ENCODE data around the gene EPS15. TPM values are rescaled to one million over a fixed set of nuclear protein-coding genes. Genes with fewer than 3 reads are reported as not detected.

The EPS15 gene
- total and polyA plus RNA-seq, 2 donors (not counting 1 experiment from before 2014, with no cell fraction given), result 40.3 to 151 TPM

GRCh38 chr1:51380936-51381335 is 138.1 kb downstream of the EPS15 start:
- H3K79me2 ChIP-seq (ENCODE audit: control insufficient read depth, insufficient read depth, low read length), result peaks cover 8% of the 10 kb centered on the region
- no peak overlapping the region for H3K4me3 Mint-ChIP-seq
- no peaks in the 10 kb centered on the region for H3K4me1 ChIP-seq (ENCODE audit: control insufficient read depth in 2 of 2, insufficient read depth in 2 of 2, low read length in 2 of 2)
- H3K9me3 Mint-ChIP-seq (ENCODE audit: insufficient read depth), result no peaks in the 10 kb centered on the region
- intact Hi-C loops (cut with micrococcal nuclease), result no loop called here
- no peak overlapping the region for H3K27ac Mint-ChIP-seq
- CTCF ChIA-PET, result no interaction called here
- no CpG with 5 or more reads among the region's 1 CpG for WGBS (ENCODE audit: insufficient coverage)
- no peak for ATAC-seq (ENCODE audit: low read depth)
- no peak overlapping the region for H3K9ac ChIP-seq (ENCODE audit: low read length)
- no peaks in the 10 kb centered on the region for H3K4me1 Mint-ChIP-seq
- no peak overlapping the region for H3K27ac ChIP-seq (ENCODE audit: low read length in 2 of 2)
- H2AFZ ChIP-seq (ENCODE audit: insufficient read depth, low read depth, low read length, poor library complexity, severe bottlenecking), result no peak overlapping the region
- no peak overlapping the region for H3K4me3 ChIP-seq (ENCODE audit: control extremely low read depth in 1 of 5, extremely low read depth in 1 of 5, insufficient read depth in 1 of 5, low read depth in 2 of 5, low read length in 4 of 5)
- H3K36me3 ChIP-seq (replicated peaks in 1 of 2; ENCODE audit: control extremely low read depth in 1 of 2, control insufficient read depth in 1 of 2, extremely low read depth in 1 of 2, insufficient read depth in 2 of 2, low read length in 1 of 2), result peaks cover 13 to 63% of the 10 kb centered on the region in 2 experiments
- no peak for DNase-seq
- TF ChIP-seq EZH2 (IDR thresholded peaks at IDR 0.05; ENCODE audit: borderline replicate concordance, insufficient read depth, low read depth, low read length, poor library complexity, severe bottlenecking) (no peak), CTCF (IDR thresholded peaks at IDR 0.05) (no peak)
- POLR2A ChIA-PET, result no interaction called here
- H4K20me1 ChIP-seq (ENCODE audit: control insufficient read depth, insufficient read depth, low read length, poor library complexity, severe bottlenecking), result peaks cover 6% of the 10 kb centered on the region
- no peaks in the 10 kb centered on the region for H3K27me3 ChIP-seq (replicated peaks in 1 of 4; ENCODE audit: control extremely low read depth in 1 of 4, control insufficient read depth in 3 of 4, insufficient read depth in 4 of 4, low read length in 3 of 4)
- no peaks in the 10 kb centered on the region for H3K27me3 Mint-ChIP-seq
- H3K4me2 ChIP-seq (replicated peaks; ENCODE audit: low read depth, low read length, poor library complexity, severe bottlenecking), result no peak overlapping the region
- peaks cover 3 to 14% (median 4%) of the 10 kb centered on the region in 3 donors for H3K9me3 ChIP-seq (ENCODE audit: control extremely low read depth in 1 of 3, control insufficient read depth in 2 of 3, insufficient read depth in 1 of 3, low read length in 2 of 3)

- CTCF ChIA-PET, result no interaction called here
- no peak overlapping the region for H3K4me3 Mint-ChIP-seq
- no peak overlapping the region for H3K27ac Mint-ChIP-seq
- peaks cover 7 to 54% of the 10 kb centered on the region in 2 experiments for H3K36me3 ChIP-seq (replicated peaks in 1 of 2; ENCODE audit: control extremely low read depth in 1 of 2, control insufficient read depth in 1 of 2, extremely low read depth in 1 of 2, insufficient read depth in 2 of 2, low read length in 1 of 2)
- POLR2A ChIA-PET, result no interaction called here
- peaks cover 6% of the 10 kb centered on the region for H4K20me1 ChIP-seq (ENCODE audit: control insufficient read depth, insufficient read depth, low read length, poor library complexity, severe bottlenecking)
- H3K27me3 ChIP-seq (replicated peaks in 1 of 4; ENCODE audit: control extremely low read depth in 1 of 4, control insufficient read depth in 3 of 4, insufficient read depth in 4 of 4, low read length in 3 of 4), result no peaks in the 10 kb centered on the region
- TF ChIP-seq EZH2 (IDR thresholded peaks at IDR 0.05; ENCODE audit: borderline replicate concordance, insufficient read depth, low read depth, low read length, poor library complexity, severe bottlenecking) (no peak), CTCF (IDR thresholded peaks at IDR 0.05) (no peak)
- DNase-seq, result no peak
- WGBS (ENCODE audit: insufficient coverage), result 100% methylated on average over 4 of the region's 6 CpGs
- H3K4me1 Mint-ChIP-seq, result no peaks in the 10 kb centered on the region
- ATAC-seq (ENCODE audit: low read depth), result no peak
- no peak overlapping the region for H3K9ac ChIP-seq (ENCODE audit: low read length)
- H3K9me3 Mint-ChIP-seq (ENCODE audit: insufficient read depth), result no peaks in the 10 kb centered on the region
- peaks cover 0 to 9% (median 4%) of the 10 kb centered on the region in 3 donors for H3K9me3 ChIP-seq (ENCODE audit: control extremely low read depth in 1 of 3, control insufficient read depth in 2 of 3, insufficient read depth in 1 of 3, low read length in 2 of 3)
- no peak overlapping the region for H3K4me3 ChIP-seq (ENCODE audit: control extremely low read depth in 1 of 5, extremely low read depth in 1 of 5, insufficient read depth in 1 of 5, low read depth in 2 of 5, low read length in 4 of 5)
- H3K4me1 ChIP-seq (ENCODE audit: control insufficient read depth in 2 of 2, insufficient read depth in 2 of 2, low read length in 2 of 2), result no peaks in the 10 kb centered on the region
- H3K79me2 ChIP-seq (ENCODE audit: control insufficient read depth, insufficient read depth, low read length), result peaks cover 8% of the 10 kb centered on the region
- H2AFZ ChIP-seq (ENCODE audit: insufficient read depth, low read depth, low read length, poor library complexity, severe bottlenecking), result no peak overlapping the region
- no peaks in the 10 kb centered on the region for H3K27me3 Mint-ChIP-seq
- intact Hi-C loops (cut with micrococcal nuclease), result no loop called here
- no peak overlapping the region for H3K27ac ChIP-seq (ENCODE audit: low read length in 2 of 2)
- no peak overlapping the region for H3K4me2 ChIP-seq (replicated peaks; ENCODE audit: low read depth, low read length, poor library complexity, severe bottlenecking)
These were observed 140.2 kb downstream of the EPS15 start for GRCh38 chr1:51378871-51379270.

All from B cell (primary cell).